K562 (cell line): ENCODE results near the gene CCK. TPM values are rescaled to one million over a fixed set of nuclear protein-coding genes. Genes with fewer than 3 reads are reported as not detected.

Source experiments
- ATAC-seq: fragments of 200-7000 bp; cut with Tn5 transposase; 3 replicates; pipeline ENCODE4 v1.9.1; 2020; ENCODE audit warnings: moderate library complexity
- BruUV-seq: library from RNA; stranded (reverse); fragments of 400-500 nt; replicated peaks from 2 replicates; lab custom pipeline; 2021; lab: Mats Ljungman, UMichigan
- CTCF ChIA-PET: fragments of 300-600 bp; formaldehyde crosslinking; extraction: SDS; loops from one replicate; lab custom pipeline; 2021; ENCODE audit warnings: low intra/inter-chr PET ratio; lab: Yijun Ruan, JAX
- POLR2A ChIA-PET: fragments of 300-600, 350-650 bp; sonication (Branson Sonifier 250); formaldehyde crosslinking; extraction: SDS; loops from one replicate; lab custom pipeline; 2021; ENCODE audit warnings: antibody characterized with exemption, inconsistent platforms; lab: Yijun Ruan, JAX
- DNase-seq, 4 experiments: peaks; one replicate each; pipeline versions ENCODE4 v3.0.0 to v3.0.0-alpha.2; 2011 to 2018; ENCODE audit warnings: low spot score in 3 of 4, mixed read lengths in 3 of 4; ENCODE audit errors: extremely low read depth in 1 of 4
- FAIRE-seq: peaks from 2 replicates; lab custom pipeline; 2011; peaks lifted over from hg19 to GRCh38; lab: Jason Lieb, UNC
- H2AFZ ChIP-seq: 2 replicates; pipeline ENCODE4 v1.6.0; 2011; ENCODE audit warnings: low read depth, low read length, control low read depth, inconsistent platforms
- H3K27ac ChIP-seq: fragments of 200-600 bp; 3 replicates; pipeline ENCODE4 v1.8.0; 2011; ENCODE audit warnings: low read depth, mild to moderate bottlenecking, control low read depth, inconsistent platforms, low read length, moderate library complexity, mixed read lengths; ENCODE audit errors: extremely low read depth
- H3K27me3 ChIP-seq, 2 experiments: fragments of 300-600 bp in 1 of 2; 2 replicates in 1 of 2; 3 replicates in 1 of 2; pipeline versions ENCODE4 v1.6.0 to v1.8.0; 2011; ENCODE audit warnings: inconsistent platforms in 2 of 2, low read length in 2 of 2, mild to moderate bottlenecking in 1 of 2, mixed read lengths in 1 of 2, moderate library complexity in 1 of 2; ENCODE audit not compliant: control insufficient read depth in 2 of 2, insufficient read depth in 2 of 2
- H3K36me3 ChIP-seq: fragments of 300-600 bp; 3 replicates; pipeline ENCODE4 v1.8.0; 2011; ENCODE audit warnings: mild to moderate bottlenecking, low read length, inconsistent platforms; ENCODE audit not compliant: control insufficient read depth, insufficient read depth
- H3K4me1 ChIP-seq, 2 experiments: fragments of 200-600 bp in 1 of 2; replicated peaks in 1 of 2; 2 replicates in 1 of 2; 3 replicates in 1 of 2; pipeline versions ENCODE4 v1.5.1 to v1.8.0; 2011; ENCODE audit warnings: inconsistent platforms in 2 of 2, low read length in 2 of 2, mild to moderate bottlenecking in 1 of 2, mixed read lengths in 1 of 2, moderate library complexity in 1 of 2; ENCODE audit not compliant: control insufficient read depth in 2 of 2, insufficient read depth in 2 of 2
- H3K4me2 ChIP-seq: 2 replicates; pipeline ENCODE4 v1.6.1; 2011; ENCODE audit warnings: low read length, control low read depth, inconsistent platforms, mixed read lengths; ENCODE audit not compliant: insufficient read depth
- H3K4me3 ChIP-seq: fragments of 200-600 bp; sonication (generic), shearing (Covaris generic); 2 replicates; pipeline ENCODE4 v1.5.1; 2016; ENCODE audit warnings: control low read depth, inconsistent platforms
- H3K79me2 ChIP-seq: fragments of 200-600 bp; 3 replicates; pipeline ENCODE4 v1.8.0; 2011; ENCODE audit warnings: low read length, inconsistent platforms; ENCODE audit not compliant: control insufficient read depth, insufficient read depth
- H3K9ac ChIP-seq, 2 experiments: 2 replicates each; pipeline versions ENCODE4 v1.6.0 to v1.6.1; 2011; ENCODE audit warnings: low read depth in 2 of 2, low read length in 2 of 2, control low read depth in 1 of 2, inconsistent platforms in 1 of 2, mild to moderate bottlenecking in 1 of 2, mixed read lengths in 1 of 2; ENCODE audit not compliant: insufficient read depth in 1 of 2
- H3K9me1 ChIP-seq: one replicate; pipeline ENCODE4 v1.6.0; 2011; ENCODE audit warnings: inconsistent platforms, mild to moderate bottlenecking, low read length, moderate library complexity; ENCODE audit not compliant: control insufficient read depth, insufficient read depth
- H3K9me3 ChIP-seq: replicated peaks from 2 replicates; pipeline ENCODE4 v1.5.1; 2011; ENCODE audit warnings: low read depth, low read length, inconsistent platforms; ENCODE audit not compliant: control insufficient read depth, insufficient read depth
- H4K20me1 ChIP-seq: replicated peaks from 2 replicates; pipeline ENCODE4 v1.6.1; 2011; ENCODE audit warnings: low read length, inconsistent platforms, mixed read lengths; ENCODE audit not compliant: control insufficient read depth, insufficient read depth
- HEY1 ChIP-seq: fragments of 250-450 bp; sonication (Bioruptor Pico); IDR thresholded peaks from 2 replicates; pipeline ENCODE4 v1.5.0; 2020; ENCODE audit warnings: mild to moderate bottlenecking, moderate library complexity, borderline replicate concordance
- ILK ChIP-seq: fragments of 450-650 bp; IDR thresholded peaks from 2 replicates; pipeline ENCODE4 v1.6.1; 2016; ENCODE audit warnings: missing genetic modification characterization, low read depth, mild to moderate bottlenecking, missing compliant biosample characterization, moderate library complexity, borderline replicate concordance
- SP1 ChIP-seq: sonication (generic); formaldehyde crosslinking; IDR thresholded peaks from 2 replicates; pipeline ENCODE4 v1.8.1; 2022; ENCODE audit warnings: mild to moderate bottlenecking, missing genetic modification reagents
- SUPT5H ChIP-seq: fragments of 450-650 bp; IDR thresholded peaks from 2 replicates; pipeline ENCODE4 v1.6.1; 2016
- TEAD1 ChIP-seq, 2 experiments: fragments of 450-650 bp in 1 of 2; sonication (generic) in 1 of 2; formaldehyde crosslinking; IDR thresholded peaks; 2 replicates each; pipeline versions ENCODE4 v1.4.0 to v1.8.0; 2020 to 2022; ENCODE audit warnings: mild to moderate bottlenecking in 2 of 2, missing genetic modification reagents in 1 of 2
- WGBS: fragments of 100-300 bp; shearing (Covaris generic); methylation state at CpG from one replicate; pipeline ENCODE4 v1.1.6; 2016; ENCODE audit warnings: low coverage, mixed read lengths; ENCODE audit not compliant: insufficient coverage; ENCODE audit errors: missing lambda C conversion rate; 5-methylcytosine and 5-hydroxymethylcytosine counted together
- in situ Hi-C: fragments of 300-500 bp; cut with MboI; formaldehyde crosslinking; loops from 4 replicates; pipeline ENCODE4 v1.15.0; 2018; ENCODE audit warnings: inconsistent platforms, mixed read lengths
- intact Hi-C: fragments of 100-400 bp; cut with micrococcal nuclease; formaldehyde crosslinking; loops from 2 replicates; pipeline ENCODE4 v1.14.2; 2022
- polyA plus RNA-seq, 8 experiments: library from polyadenylated mRNA; depleted of rRNA in 4 of 8; stranded (reverse) in 5 of 8; unstranded in 3 of 8; fragments of >200 nt; fragmentation: Nextera tagmentation in 2 of 8; fragmentation: Illumina TruSeq in 1 of 8; extraction: Ambion mirVana in 2 of 8; extraction: Trizol in 1 of 8; gene quantifications; 2 replicates each; pipeline versions ENCODE4 v1.2.1 to v1.2.3, GENCODE V29; 2011 to 2014; ENCODE audit warnings: inconsistent platforms in 1 of 8, missing spikeins in 1 of 8
- total RNA-seq, 7 experiments: library from RNA; depleted of rRNA in 6 of 7; stranded (reverse); fragments of >200 nt in 6 of 7; fragmentation: Illumina TruSeq in 2 of 7; extraction: Trizol in 2 of 7; gene quantifications; 2 replicates each; pipeline versions ENCODE4 v1.2.1 to v1.2.3, GENCODE V29; 2011 to 2021; ENCODE audit warnings: low replicate concordance in 1 of 7

CCK gene
- total and polyA plus RNA-seq, 9 of the 15 experiments (the other 6 are each of a cell fraction or from before 2014, with no cell fraction given): not detected

GRCh38 chr3:42276141-42277132, 10.5 kb upstream of the CCK start:
- Histone ChIP-seq H3K27me3 (no peaks in the 10 kb centered on the region), H2AFZ (no peak overlapping the region), H3K27ac (no peak overlapping the region), H3K9ac (no peak overlapping the region), H3K9me3 (no peaks in the 10 kb centered on the region; the same call in 1 of the 2 replicates), H3K79me2 (no peaks in the 10 kb centered on the region), H4K20me1 (no peaks in the 10 kb centered on the region), H3K4me2 (no peak overlapping the region), H3K9me1 (no peaks in the 10 kb centered on the region), H3K36me3 (no peaks in the 10 kb centered on the region), H3K4me1 (no peaks in the 10 kb centered on the region), H3K4me3 (no peak overlapping the region)
- 1% methylated on average over 3 of the region's 3 CpGs for WGBS
- in situ Hi-C loops (no loop called here), intact Hi-C loops (no loop called here)
- TF ChIP-seq TEAD1 (CRISPR knock-in tag; IDR thresholded peaks at IDR 0.05) (no peak), HEY1 (CRISPR knock-in tag) (no peak), SP1 (CRISPR knock-in tag) (no peak), SUPT5H (no peak), ILK (tag) (no peak)
- ChIA-PET CTCF (no interaction called here), POLR2A (no interaction called here)
- FAIRE-seq (no peak), DNase-seq (no peak), ATAC-seq (no peak)
- no TSS peak for BruUV-seq
